Measurements from ENCODE around the gene GIMD1. TPM values are rescaled to one million over a fixed set of nuclear protein-coding genes. Genes with fewer than 3 reads are reported as not detected.

The GIMD1 gene
- total RNA-seq, 2 donors from 2014 or later = not detected

GRCh38 chr4:106353786-106354185, 14.8 kb downstream of the GIMD1 start:
- Histone ChIP-seq H3K9me3 (no peaks in the 10 kb centered on the region), H3K36me3 (no peaks in the 10 kb centered on the region), H3K27me3 (replicated peaks; ENCODE audit: insufficient read depth) (no peaks in the 10 kb centered on the region), H3K4me1 (replicated peaks) (no peaks in the 10 kb centered on the region), H3K4me3 (no peak overlapping the region), H3K27ac (no peak overlapping the region)
- intact Hi-C loops (cut with DNase I) = no loop called here
- TF ChIP-seq CTCF (IDR thresholded peaks at IDR 0.05) = no peak
- no peak for TF ChIP-seq POLR2AphosphoS5 (IDR thresholded peaks at IDR 0.05)
- no peak for TF ChIP-seq POLR2A (IDR thresholded peaks at IDR 0.05)
- DNase-seq (ENCODE audit: low spot score) = no peak
- 94% methylated on average over 1 of the region's 1 CpG for WGBS

GRCh38 chr4:106351016-106351415, 17.6 kb downstream of the GIMD1 start:
- Histone ChIP-seq H3K36me3 (no peaks in the 10 kb centered on the region), H3K9me3 (no peaks in the 10 kb centered on the region), H3K27me3 (replicated peaks; ENCODE audit: insufficient read depth) (no peaks in the 10 kb centered on the region), H3K27ac (no peak overlapping the region), H3K4me1 (replicated peaks) (no peaks in the 10 kb centered on the region), H3K4me3 (no peak overlapping the region)
- intact Hi-C loops (cut with DNase I) = no loop called here
- no peak for DNase-seq (ENCODE audit: low spot score)
- TF ChIP-seq POLR2AphosphoS5 (IDR thresholded peaks at IDR 0.05) (no peak), CTCF (IDR thresholded peaks at IDR 0.05) (no peak), POLR2A (IDR thresholded peaks at IDR 0.05) (no peak)

GRCh38 chr4:106347167-106347566, 21.4 kb downstream of the GIMD1 start:
- Histone ChIP-seq H3K9me3 (no peaks in the 10 kb centered on the region), H3K36me3 (no peaks in the 10 kb centered on the region), H3K27me3 (replicated peaks; ENCODE audit: insufficient read depth) (no peaks in the 10 kb centered on the region), H3K27ac (no peak overlapping the region), H3K4me3 (no peak overlapping the region), H3K4me1 (replicated peaks) (no peaks in the 10 kb centered on the region)
- DNase-seq (ENCODE audit: low spot score) = no peak
- WGBS = 100% methylated on average over 1 of the region's 1 CpG
- TF ChIP-seq POLR2AphosphoS5 (IDR thresholded peaks at IDR 0.05) (no peak), POLR2A (IDR thresholded peaks at IDR 0.05) (no peak), CTCF (IDR thresholded peaks at IDR 0.05) (no peak)
- intact Hi-C loops (cut with DNase I) = no loop called here

GRCh38 chr4:106344647-106344970, 24.0 kb downstream of the GIMD1 start:
- no peaks in the 10 kb centered on the region for H3K27me3 ChIP-seq (replicated peaks; ENCODE audit: insufficient read depth)
- 92% methylated on average over 1 of the region's 1 CpG for WGBS
- no peaks in the 10 kb centered on the region for H3K9me3 ChIP-seq
- no peaks in the 10 kb centered on the region for H3K36me3 ChIP-seq
- intact Hi-C loops (cut with DNase I) = no loop called here
- DNase-seq (ENCODE audit: low spot score) = no peak
- no peak overlapping the region for H3K27ac ChIP-seq
- H3K4me1 ChIP-seq (replicated peaks) = no peaks in the 10 kb centered on the region
- H3K4me3 ChIP-seq = no peak overlapping the region
- TF ChIP-seq POLR2AphosphoS5 (IDR thresholded peaks at IDR 0.05) = no peak
- TF ChIP-seq POLR2A (IDR thresholded peaks at IDR 0.05) = no peak
- TF ChIP-seq CTCF (IDR thresholded peaks at IDR 0.05) = no peak

- Histone ChIP-seq H3K27ac (no peak overlapping the region), H3K36me3 (no peaks in the 10 kb centered on the region), H3K27me3 (replicated peaks; ENCODE audit: insufficient read depth) (no peaks in the 10 kb centered on the region), H3K4me1 (replicated peaks) (no peaks in the 10 kb centered on the region), H3K9me3 (no peaks in the 10 kb centered on the region), H3K4me3 (no peak overlapping the region)
- 97% methylated on average over 2 of the region's 2 CpGs for WGBS
- TF ChIP-seq CTCF (IDR thresholded peaks at IDR 0.05) (no peak), POLR2AphosphoS5 (IDR thresholded peaks at IDR 0.05) (no peak), POLR2A (IDR thresholded peaks at IDR 0.05) (no peak)
- DNase-seq (ENCODE audit: low spot score) = no peak
- intact Hi-C loops (cut with DNase I) = no loop called here
Measured at GRCh38 chr4:106343865-106344646, 24.5 kb downstream of the GIMD1 start.
